ENCODE measurements around the gene PBX3.
A peak's percentile ranks its signal among the peaks of the same experiment; 100 is the strongest.

Gene PBX3

DNA sequence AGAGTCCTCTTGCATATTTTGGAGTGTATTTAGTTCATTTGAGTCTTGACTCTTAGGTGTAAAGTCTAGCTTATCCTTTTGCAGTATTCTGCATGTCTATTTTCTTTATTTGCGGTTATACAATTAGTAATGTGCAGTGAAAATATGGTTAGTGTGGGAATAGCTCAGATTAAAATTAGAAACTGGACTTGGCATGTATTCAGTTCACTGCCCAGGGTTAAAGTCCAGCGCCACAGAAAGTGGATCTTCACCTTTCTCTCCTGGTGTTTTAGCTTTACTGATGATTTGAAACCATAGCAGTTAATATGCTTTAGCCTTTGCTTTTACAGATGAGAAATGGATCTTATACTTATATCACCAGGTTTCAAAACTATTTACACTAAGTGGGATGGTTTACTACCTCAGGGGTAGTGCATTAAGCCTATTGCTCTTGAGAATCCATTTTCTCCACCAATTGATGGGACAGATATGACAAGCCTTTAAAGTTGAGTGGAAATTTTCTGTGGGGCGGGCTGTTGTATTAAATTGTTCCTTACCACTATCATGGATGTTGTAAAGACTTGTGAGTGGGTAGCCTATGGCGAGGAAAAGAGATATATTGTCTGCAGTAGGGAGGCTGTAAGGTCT lies 48.9 kb downstream of the PBX3 start:
- Histone ChIP-seq H3K27ac (ENCODE audit: low read depth, low read length) (no peak overlapping the region), H3K36me3 (ENCODE audit: insufficient read depth, low read length) (no peaks in the 10 kb centered on the region), H3K4me1 (ENCODE audit: control insufficient read depth, insufficient read depth, low read length, unreplicated experiment) (peaks cover 10% of the 10 kb centered on the region), H2AFZ (ENCODE audit: low read length, unreplicated experiment) (no peak overlapping the region), H3K79me2 (ENCODE audit: control insufficient read depth, insufficient read depth, low read length, unreplicated experiment) (no peaks in the 10 kb centered on the region), H3K4me3 (ENCODE audit: low read depth, low read length) (no peak overlapping the region), H3K27me3 (ENCODE audit: insufficient read depth, low read length) (no peaks in the 10 kb centered on the region)

GRCh38 chr9:125797930-125798329 lies 50.8 kb downstream of the PBX3 start:
- peaks cover 10% of the 10 kb centered on the region for H3K4me1 ChIP-seq (ENCODE audit: control insufficient read depth, insufficient read depth, low read length, unreplicated experiment)
- no peak overlapping the region for H2AFZ ChIP-seq (ENCODE audit: low read length, unreplicated experiment)
- no peaks in the 10 kb centered on the region for H3K36me3 ChIP-seq (ENCODE audit: insufficient read depth, low read length)
- no peaks in the 10 kb centered on the region for H3K27me3 ChIP-seq (ENCODE audit: insufficient read depth, low read length)
- peak overlapping the region; percentile 59 for H3K4me3 ChIP-seq (ENCODE audit: low read depth, low read length)
- H3K79me2 ChIP-seq (ENCODE audit: control insufficient read depth, insufficient read depth, low read length, unreplicated experiment) = no peaks in the 10 kb centered on the region
- H3K27ac ChIP-seq (ENCODE audit: low read depth, low read length) = no peak overlapping the region

DNA sequence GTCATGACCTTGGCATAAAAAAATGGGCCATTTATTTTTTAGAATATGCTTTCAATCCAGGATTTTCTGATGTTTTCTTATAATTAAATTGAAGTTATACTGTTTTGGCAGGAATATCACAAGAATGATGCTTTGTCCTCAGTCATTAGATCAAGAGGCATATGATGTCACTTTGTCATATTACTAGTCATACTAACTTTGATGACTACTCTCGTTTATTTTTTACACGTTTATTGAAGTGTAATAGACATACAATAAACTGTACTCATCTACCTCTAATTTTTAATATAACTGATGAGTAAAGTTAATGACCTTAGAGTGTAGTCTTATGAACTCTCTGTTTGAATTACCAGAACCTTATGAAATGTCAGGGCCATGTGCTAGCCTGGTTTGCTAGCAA lies 56.4 kb downstream of the PBX3 start:
- H2AFZ ChIP-seq (ENCODE audit: low read length, unreplicated experiment) = no peak overlapping the region
- H3K4me3 ChIP-seq (ENCODE audit: low read depth, low read length) = no peak overlapping the region
- H3K79me2 ChIP-seq (ENCODE audit: control insufficient read depth, insufficient read depth, low read length, unreplicated experiment) = no peaks in the 10 kb centered on the region
- H3K27ac ChIP-seq (ENCODE audit: low read depth, low read length) = no peak overlapping the region
- H3K36me3 ChIP-seq (ENCODE audit: insufficient read depth, low read length) = no peaks in the 10 kb centered on the region
- no peaks in the 10 kb centered on the region for H3K27me3 ChIP-seq (ENCODE audit: insufficient read depth, low read length)
- peaks cover 18% of the 10 kb centered on the region for H3K4me1 ChIP-seq (ENCODE audit: control insufficient read depth, insufficient read depth, low read length, unreplicated experiment)

- Histone ChIP-seq H3K27ac (ENCODE audit: low read depth, low read length) (no peak overlapping the region), H3K36me3 (ENCODE audit: insufficient read depth, low read length) (no peaks in the 10 kb centered on the region), H2AFZ (ENCODE audit: low read length, unreplicated experiment) (no peak overlapping the region), H3K79me2 (ENCODE audit: control insufficient read depth, insufficient read depth, low read length, unreplicated experiment) (no peaks in the 10 kb centered on the region), H3K4me3 (ENCODE audit: low read depth, low read length) (no peak overlapping the region), H3K4me1 (ENCODE audit: control insufficient read depth, insufficient read depth, low read length, unreplicated experiment) (peaks cover 26% of the 10 kb centered on the region), H3K27me3 (ENCODE audit: insufficient read depth, low read length) (no peaks in the 10 kb centered on the region)
Measured at GRCh38 chr9:125805057-125805456, 57.9 kb downstream of the PBX3 start.

GRCh38 chr9:125805586-125805985 lies 58.4 kb downstream of the PBX3 start:
- H3K79me2 ChIP-seq (ENCODE audit: control insufficient read depth, insufficient read depth, low read length, unreplicated experiment) = no peaks in the 10 kb centered on the region
- H2AFZ ChIP-seq (ENCODE audit: low read length, unreplicated experiment) = no peak overlapping the region
- no peaks in the 10 kb centered on the region for H3K27me3 ChIP-seq (ENCODE audit: insufficient read depth, low read length)
- H3K27ac ChIP-seq (ENCODE audit: low read depth, low read length) = no peak overlapping the region
- H3K36me3 ChIP-seq (ENCODE audit: insufficient read depth, low read length) = no peaks in the 10 kb centered on the region
- peaks cover 31% of the 10 kb centered on the region for H3K4me1 ChIP-seq (ENCODE audit: control insufficient read depth, insufficient read depth, low read length, unreplicated experiment)
- H3K4me3 ChIP-seq (ENCODE audit: low read depth, low read length) = no peak overlapping the region

GRCh38 chr9:125807079-125807478 lies 59.9 kb downstream of the PBX3 start:
- Histone ChIP-seq H3K4me3 (ENCODE audit: low read depth, low read length) (no peak overlapping the region), H3K4me1 (ENCODE audit: control insufficient read depth, insufficient read depth, low read length, unreplicated experiment) (peaks cover 36% of the 10 kb centered on the region), H3K27ac (ENCODE audit: low read depth, low read length) (no peak overlapping the region), H3K36me3 (ENCODE audit: insufficient read depth, low read length) (no peaks in the 10 kb centered on the region), H3K79me2 (ENCODE audit: control insufficient read depth, insufficient read depth, low read length, unreplicated experiment) (peaks cover 4% of the 10 kb centered on the region), H2AFZ (ENCODE audit: low read length, unreplicated experiment) (no peak overlapping the region), H3K27me3 (ENCODE audit: insufficient read depth, low read length) (no peaks in the 10 kb centered on the region)

- Histone ChIP-seq H3K36me3 (ENCODE audit: insufficient read depth, low read length) (no peaks in the 10 kb centered on the region), H3K27me3 (ENCODE audit: insufficient read depth, low read length) (no peaks in the 10 kb centered on the region), H3K4me1 (ENCODE audit: control insufficient read depth, insufficient read depth, low read length, unreplicated experiment) (peaks cover 36% of the 10 kb centered on the region), H3K4me3 (ENCODE audit: low read depth, low read length) (no peak overlapping the region), H3K27ac (ENCODE audit: low read depth, low read length) (peak overlapping the region; percentile 11), H2AFZ (ENCODE audit: low read length, unreplicated experiment) (no peak overlapping the region), H3K79me2 (ENCODE audit: control insufficient read depth, insufficient read depth, low read length, unreplicated experiment) (peaks cover 12% of the 10 kb centered on the region)
Measured at GRCh38 chr9:125810161-125810560, 63.0 kb downstream of the PBX3 start.

DNA sequence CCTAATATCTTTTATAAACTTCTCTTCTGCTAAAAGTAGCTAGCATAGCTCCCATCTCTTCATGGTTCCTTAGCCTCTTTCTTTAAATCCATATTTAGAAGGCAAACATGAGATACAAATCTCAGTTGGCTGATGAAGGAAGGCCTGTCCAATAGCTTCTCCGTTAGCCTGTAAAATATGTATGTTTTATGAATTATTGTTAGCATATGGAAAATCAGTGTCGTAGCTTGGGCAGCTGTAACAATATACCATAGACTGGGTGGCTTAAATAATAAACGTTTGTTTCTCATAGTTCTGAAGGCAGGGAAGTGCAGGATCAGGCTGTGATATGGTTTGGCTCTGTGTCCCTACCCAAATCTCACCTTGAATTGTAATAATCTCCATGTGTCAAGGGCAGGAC lies 63.8 kb downstream of the PBX3 start:
- Histone ChIP-seq H3K79me2 (ENCODE audit: control insufficient read depth, insufficient read depth, low read length, unreplicated experiment) (peaks cover 13% of the 10 kb centered on the region), H3K36me3 (ENCODE audit: insufficient read depth, low read length) (no peaks in the 10 kb centered on the region), H3K27ac (ENCODE audit: low read depth, low read length) (no peak overlapping the region), H3K4me3 (ENCODE audit: low read depth, low read length) (no peak overlapping the region), H3K27me3 (ENCODE audit: insufficient read depth, low read length) (no peaks in the 10 kb centered on the region), H2AFZ (ENCODE audit: low read length, unreplicated experiment) (no peak overlapping the region), H3K4me1 (ENCODE audit: control insufficient read depth, insufficient read depth, low read length, unreplicated experiment) (peaks cover 33% of the 10 kb centered on the region)

DNA sequence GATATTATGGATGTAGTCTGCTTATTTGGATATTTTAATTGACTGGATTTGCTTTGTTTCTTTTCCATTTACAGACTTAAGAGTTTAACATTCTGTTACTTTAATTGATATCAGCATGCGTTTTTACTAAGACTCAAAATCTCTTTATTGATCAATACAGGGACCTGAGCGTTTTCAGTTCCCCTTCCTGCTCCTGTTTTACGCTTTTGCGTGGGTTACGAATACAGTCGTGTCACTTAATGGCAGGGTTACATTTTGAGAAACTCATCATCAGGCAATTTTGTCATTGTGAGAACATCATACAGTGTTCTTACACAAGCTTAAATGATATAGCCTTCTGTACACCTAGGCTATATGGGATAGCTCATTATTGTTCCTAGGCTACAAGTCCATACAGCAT lies 65.2 kb downstream of the PBX3 start:
- Histone ChIP-seq H3K27me3 (ENCODE audit: insufficient read depth, low read length) (no peaks in the 10 kb centered on the region), H3K4me1 (ENCODE audit: control insufficient read depth, insufficient read depth, low read length, unreplicated experiment) (peaks cover 22% of the 10 kb centered on the region), H2AFZ (ENCODE audit: low read length, unreplicated experiment) (no peak overlapping the region), H3K36me3 (ENCODE audit: insufficient read depth, low read length) (no peaks in the 10 kb centered on the region), H3K79me2 (ENCODE audit: control insufficient read depth, insufficient read depth, low read length, unreplicated experiment) (peaks cover 13% of the 10 kb centered on the region), H3K4me3 (ENCODE audit: low read depth, low read length) (no peak overlapping the region), H3K27ac (ENCODE audit: low read depth, low read length) (no peak overlapping the region)

GRCh38 chr9:125815568-125815967 lies 68.4 kb downstream of the PBX3 start:
- no peaks in the 10 kb centered on the region for H3K27me3 ChIP-seq (ENCODE audit: insufficient read depth, low read length)
- H3K79me2 ChIP-seq (ENCODE audit: control insufficient read depth, insufficient read depth, low read length, unreplicated experiment) = peaks cover 13% of the 10 kb centered on the region
- no peaks in the 10 kb centered on the region for H3K36me3 ChIP-seq (ENCODE audit: insufficient read depth, low read length)
- no peak overlapping the region for H3K27ac ChIP-seq (ENCODE audit: low read depth, low read length)
- peaks cover 13% of the 10 kb centered on the region for H3K4me1 ChIP-seq (ENCODE audit: control insufficient read depth, insufficient read depth, low read length, unreplicated experiment)
- no peak overlapping the region for H2AFZ ChIP-seq (ENCODE audit: low read length, unreplicated experiment)
- no peak overlapping the region for H3K4me3 ChIP-seq (ENCODE audit: low read depth, low read length)

DNA sequence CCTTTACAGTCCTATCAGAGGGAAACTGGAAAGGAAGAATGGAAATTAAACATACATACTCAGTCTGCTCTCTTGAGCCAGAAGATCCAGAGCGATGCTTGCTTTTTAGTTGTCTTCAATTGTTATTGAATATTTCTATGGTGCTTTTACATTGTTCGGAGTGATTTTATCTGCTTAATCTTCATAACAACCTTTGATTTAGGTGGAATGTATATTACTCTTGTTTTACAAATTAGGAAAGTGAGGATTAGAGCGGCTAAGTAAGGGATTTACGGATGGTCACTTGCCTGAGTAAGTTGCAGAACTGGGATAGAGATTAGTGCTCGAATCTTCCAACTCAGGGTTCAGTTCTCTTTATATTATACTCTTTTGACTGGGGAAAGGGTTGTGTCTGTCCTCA lies 69.1 kb downstream of the PBX3 start:
- peaks cover 14% of the 10 kb centered on the region for H3K4me1 ChIP-seq (ENCODE audit: control insufficient read depth, insufficient read depth, low read length, unreplicated experiment)
- no peaks in the 10 kb centered on the region for H3K27me3 ChIP-seq (ENCODE audit: insufficient read depth, low read length)
- H3K4me3 ChIP-seq (ENCODE audit: low read depth, low read length) = no peak overlapping the region
- H3K27ac ChIP-seq (ENCODE audit: low read depth, low read length) = no peak overlapping the region
- no peak overlapping the region for H2AFZ ChIP-seq (ENCODE audit: low read length, unreplicated experiment)
- H3K79me2 ChIP-seq (ENCODE audit: control insufficient read depth, insufficient read depth, low read length, unreplicated experiment) = peaks cover 13% of the 10 kb centered on the region
- H3K36me3 ChIP-seq (ENCODE audit: insufficient read depth, low read length) = no peaks in the 10 kb centered on the region
